ENCODE measurements around the gene CHRDL1. TPM values are rescaled to one million over a fixed set of nuclear protein-coding genes. Genes with fewer than 3 reads are reported as not detected.

Gene CHRDL1
- total and polyA plus RNA-seq, 2 experiments from 2014 or later: 0.06 TPM; not detected in 1

- H4K20me1 ChIP-seq (ENCODE audit: insufficient read depth): no peaks in the 10 kb centered on the region
- no peaks in the 10 kb centered on the region for H3K9me2 ChIP-seq (ENCODE audit: insufficient read depth)
- H3K4me1 ChIP-seq (ENCODE audit: insufficient read depth): no peaks in the 10 kb centered on the region
- WGBS, 2 experiments (ENCODE audit: low coverage in 1 of 2, low lambda C conversion rate in 2 of 2, missing lambda C conversion rate in 2 of 2): 60 to 67% methylated on average over 3 of the region's 3 CpGs
- no peaks in the 10 kb centered on the region for H3K9me3 ChIP-seq (ENCODE audit: low read depth)
- no peaks in the 10 kb centered on the region for H3F3A ChIP-seq (ENCODE audit: insufficient read depth)
- H3K4me2 ChIP-seq (ENCODE audit: unreplicated experiment): no peak overlapping the region
- peak; percentile 13 for DNase-seq
- no peaks in the 10 kb centered on the region for H3K36me3 ChIP-seq (ENCODE audit: low read depth)
- H3K27me3 ChIP-seq (replicated peaks; ENCODE audit: insufficient read depth): no peaks in the 10 kb centered on the region
- H2AFZ ChIP-seq: no peak overlapping the region
- H3K4me3 ChIP-seq: no peak overlapping the region
- no peak overlapping the region for H3K27ac ChIP-seq
- H3K79me2 ChIP-seq (ENCODE audit: insufficient read depth): no peaks in the 10 kb centered on the region
- TF ChIP-seq EZH2 (IDR thresholded peaks at IDR 0.05; ENCODE audit: insufficient read depth, poor library complexity, severe bottlenecking) (no peak), EZH2phosphoT487 (IDR thresholded peaks at IDR 0.05; ENCODE audit: insufficient read depth, low read depth) (no peak)
- in situ Hi-C loops (cut with MboI): no loop called here
- no peak overlapping the region for H3K9ac ChIP-seq
These were observed 124.4 kb downstream of the CHRDL1 start for GRCh38 chrX:110671068-110671803.

- 40 to 47% methylated on average over 1 of the region's 1 CpG for WGBS, 2 experiments (ENCODE audit: low coverage in 1 of 2, low lambda C conversion rate in 2 of 2, missing lambda C conversion rate in 2 of 2)
- Histone ChIP-seq H3F3A (ENCODE audit: insufficient read depth) (no peaks in the 10 kb centered on the region), H4K20me1 (ENCODE audit: insufficient read depth) (no peaks in the 10 kb centered on the region), H3K9me2 (ENCODE audit: insufficient read depth) (no peaks in the 10 kb centered on the region), H3K27ac (no peak overlapping the region), H3K4me1 (ENCODE audit: insufficient read depth) (no peaks in the 10 kb centered on the region), H3K36me3 (ENCODE audit: low read depth) (no peaks in the 10 kb centered on the region), H3K79me2 (ENCODE audit: insufficient read depth) (no peaks in the 10 kb centered on the region), H3K27me3 (replicated peaks; ENCODE audit: insufficient read depth) (no peaks in the 10 kb centered on the region), H2AFZ (no peak overlapping the region), H3K9ac (no peak overlapping the region), H3K4me2 (ENCODE audit: unreplicated experiment) (no peak overlapping the region), H3K9me3 (ENCODE audit: low read depth) (no peaks in the 10 kb centered on the region), H3K4me3 (no peak overlapping the region)
- in situ Hi-C loops (cut with MboI): no loop called here
- no peak for DNase-seq
- TF ChIP-seq EZH2phosphoT487 (IDR thresholded peaks at IDR 0.05; ENCODE audit: insufficient read depth, low read depth) (no peak), EZH2 (IDR thresholded peaks at IDR 0.05; ENCODE audit: insufficient read depth, poor library complexity, severe bottlenecking) (no peak)
These were observed 126.0 kb downstream of the CHRDL1 start for GRCh38 chrX:110669572-110669971.

GRCh38 chrX:110667706-110668105 lies 127.9 kb downstream of the CHRDL1 start:
- Histone ChIP-seq H3K9me2 (ENCODE audit: insufficient read depth) (no peaks in the 10 kb centered on the region), H3K79me2 (ENCODE audit: insufficient read depth) (no peaks in the 10 kb centered on the region), H3K9me3 (ENCODE audit: low read depth) (no peaks in the 10 kb centered on the region), H3K4me2 (ENCODE audit: unreplicated experiment) (no peak overlapping the region), H3K4me1 (ENCODE audit: insufficient read depth) (no peaks in the 10 kb centered on the region), H3F3A (ENCODE audit: insufficient read depth) (no peaks in the 10 kb centered on the region), H3K36me3 (ENCODE audit: low read depth) (no peaks in the 10 kb centered on the region), H3K27me3 (replicated peaks; ENCODE audit: insufficient read depth) (no peaks in the 10 kb centered on the region), H3K4me3 (no peak overlapping the region), H3K9ac (no peak overlapping the region), H3K27ac (no peak overlapping the region), H2AFZ (no peak overlapping the region), H4K20me1 (ENCODE audit: insufficient read depth) (no peaks in the 10 kb centered on the region)
- TF ChIP-seq EZH2 (IDR thresholded peaks at IDR 0.05; ENCODE audit: insufficient read depth, poor library complexity, severe bottlenecking) (no peak), EZH2phosphoT487 (IDR thresholded peaks at IDR 0.05; ENCODE audit: insufficient read depth, low read depth) (no peak)
- no peak for DNase-seq
- in situ Hi-C loops (cut with MboI): no loop called here
- 37 to 49% methylated on average over 5 to 6 of the region's 6 CpGs for WGBS, 2 experiments (ENCODE audit: low coverage in 1 of 2, low lambda C conversion rate in 2 of 2, missing lambda C conversion rate in 2 of 2)

GRCh38 chrX:110665223-110666002 lies 130.2 kb downstream of the CHRDL1 start:
- H3F3A ChIP-seq (ENCODE audit: insufficient read depth): no peaks in the 10 kb centered on the region
- no peaks in the 10 kb centered on the region for H3K27me3 ChIP-seq (replicated peaks; ENCODE audit: insufficient read depth)
- no peak for TF ChIP-seq EZH2 (IDR thresholded peaks at IDR 0.05; ENCODE audit: insufficient read depth, poor library complexity, severe bottlenecking)
- no peak for TF ChIP-seq EZH2phosphoT487 (IDR thresholded peaks at IDR 0.05; ENCODE audit: insufficient read depth, low read depth)
- no peak overlapping the region for H3K4me2 ChIP-seq (ENCODE audit: unreplicated experiment)
- no peaks in the 10 kb centered on the region for H3K36me3 ChIP-seq (ENCODE audit: low read depth)
- in situ Hi-C loops (cut with MboI): no loop called here
- H3K9me3 ChIP-seq (ENCODE audit: low read depth): no peaks in the 10 kb centered on the region
- no peaks in the 10 kb centered on the region for H3K79me2 ChIP-seq (ENCODE audit: insufficient read depth)
- WGBS, 2 experiments (ENCODE audit: low coverage in 1 of 2, low lambda C conversion rate in 2 of 2, missing lambda C conversion rate in 2 of 2): 6% methylated on average over 3 of the region's 3 CpGs
- no peak overlapping the region for H2AFZ ChIP-seq
- H3K9me2 ChIP-seq (ENCODE audit: insufficient read depth): no peaks in the 10 kb centered on the region
- peak; percentile 58 for DNase-seq
- no peaks in the 10 kb centered on the region for H3K4me1 ChIP-seq (ENCODE audit: insufficient read depth)
- H3K27ac ChIP-seq: no peak overlapping the region
- no peak overlapping the region for H3K9ac ChIP-seq
- H4K20me1 ChIP-seq (ENCODE audit: insufficient read depth): no peaks in the 10 kb centered on the region
- no peak overlapping the region for H3K4me3 ChIP-seq
